Measurements from ENCODE around the gene MED15. TPM values are rescaled to one million over a fixed set of nuclear protein-coding genes. Genes with fewer than 3 reads are reported as not detected.
"Not testable (repeated sequence)": the region's sequence is repeated elsewhere in the genome, so short reads cannot be mapped to it uniquely, and the experiment has no call there.

The MED15 gene
- polyA plus RNA-seq, 1 experiment: 17.3 TPM

- CTCF ChIA-PET: no interaction called here
- no peak overlapping the region for H3K27ac ChIP-seq (ENCODE audit: low read depth, low read length)
Observed at GRCh38 chr22:20542055-20542454, 34.6 kb downstream of the MED15 start.

DNA sequence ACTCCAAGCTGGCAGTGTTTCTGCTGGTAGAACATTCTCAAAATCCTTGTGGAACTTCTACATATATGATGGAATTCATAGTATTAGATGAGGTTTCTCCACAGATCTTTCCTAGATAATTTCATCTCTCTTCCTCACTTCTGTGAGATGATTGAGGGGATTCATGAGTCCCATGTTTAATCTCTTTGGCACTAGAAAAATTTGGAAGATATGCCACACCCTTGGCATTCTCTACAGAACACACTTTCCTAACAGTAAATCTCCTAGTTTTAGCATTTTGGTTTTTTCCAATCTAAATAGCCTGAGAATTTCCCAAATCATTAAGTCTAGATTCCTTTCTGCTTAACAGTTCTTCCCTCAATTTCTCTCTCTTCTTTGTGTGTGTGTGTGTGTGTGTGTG lies 35.3 kb downstream of the MED15 start:
- Histone ChIP-seq H3K9me3 (ENCODE audit: control insufficient read depth, insufficient read depth, low read length) (no peaks in the 10 kb centered on the region), H3K27ac (ENCODE audit: low read depth, low read length) (no peak overlapping the region), H3K27me3 (ENCODE audit: control insufficient read depth, insufficient read depth, low read length) (no peaks in the 10 kb centered on the region), H3K4me3 (ENCODE audit: low read depth, low read length) (no peak overlapping the region)
- DNase-seq (ENCODE audit: low read depth, low spot score): no peak
- ChIA-PET POLR2A (no interaction called here), CTCF (no interaction called here)
- TF ChIP-seq CTCF (IDR thresholded peaks at IDR 0.05; ENCODE audit: low read depth, low read length): no peak

More at GRCh38 chr22:20542055-20542454, 34.6 kb downstream of the MED15 start:
- Histone ChIP-seq H3K4me3 (ENCODE audit: low read depth, low read length) (no peak overlapping the region), H3K9me3 (ENCODE audit: control insufficient read depth, insufficient read depth, low read length) (no peaks in the 10 kb centered on the region), H3K27me3 (ENCODE audit: control insufficient read depth, insufficient read depth, low read length) (no peaks in the 10 kb centered on the region)
- POLR2A ChIA-PET: interaction anchor here (0.7 kb wide), 1 partner anchor 22 kb away, joined by 5 read pairs; no protein-coding TSS in a partner anchor
- DNase-seq (ENCODE audit: low read depth, low spot score): no peak
- TF ChIP-seq CTCF (IDR thresholded peaks at IDR 0.05; ENCODE audit: low read depth, low read length): no peak

- DNase-seq (ENCODE audit: low read depth, low spot score); H3K27ac ChIP-seq (ENCODE audit: low read depth, low read length); H3K9me3 ChIP-seq (ENCODE audit: control insufficient read depth, insufficient read depth, low read length); POLR2A ChIA-PET; H3K27me3 ChIP-seq (ENCODE audit: control insufficient read depth, insufficient read depth, low read length); CTCF ChIA-PET; H3K4me3 ChIP-seq (ENCODE audit: low read depth, low read length): not testable (repeated sequence)
Observed at GRCh38 chr22:20545318-20545634, 37.9 kb downstream of the MED15 start.

DNA sequence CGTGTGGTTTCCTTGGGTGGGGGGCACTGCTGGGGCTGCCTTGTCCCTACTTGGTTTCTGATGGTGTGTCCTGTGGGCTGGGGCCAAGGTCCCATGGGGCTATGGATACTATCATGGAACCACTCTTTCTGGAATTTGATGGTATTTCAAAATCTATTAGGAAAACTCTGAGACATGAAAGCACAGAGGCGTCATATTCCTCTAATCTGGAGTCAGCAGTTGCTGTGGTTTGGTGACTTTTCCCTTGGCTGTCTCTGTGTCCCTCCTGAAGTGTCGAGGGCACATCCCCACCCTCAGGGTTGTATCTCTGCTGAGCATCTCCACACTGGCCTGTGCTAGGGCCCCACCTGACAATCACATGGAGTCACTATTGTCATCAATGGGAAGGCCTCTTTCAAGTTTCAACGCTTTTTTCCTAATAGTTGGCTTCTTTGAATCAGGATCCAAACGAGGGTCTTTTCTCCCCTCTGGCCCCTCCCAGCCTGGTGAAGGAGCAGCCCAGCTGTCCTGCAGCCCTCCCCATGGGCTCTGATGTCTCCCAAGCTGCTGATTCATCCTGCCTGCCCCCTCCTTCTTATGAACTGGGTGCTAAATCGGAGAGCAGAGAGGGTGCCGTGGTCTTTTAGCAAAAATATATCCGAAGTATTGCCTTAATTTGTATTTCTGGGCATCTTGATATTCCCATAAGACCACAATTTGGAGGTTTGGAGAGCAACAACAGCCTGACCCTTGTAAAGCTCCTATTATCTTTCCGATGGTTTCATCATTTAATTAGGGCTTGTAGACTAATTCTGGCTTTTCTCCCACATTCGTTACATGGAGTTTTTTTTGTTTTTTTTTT lies 38.5 kb downstream of the MED15 start:
- no peak for TF ChIP-seq CTCF (IDR thresholded peaks at IDR 0.05; ENCODE audit: low read depth, low read length)
- no peak for DNase-seq (ENCODE audit: low read depth, low spot score)
- ChIA-PET POLR2A (interaction anchor here (0.7 kb wide), 1 partner anchor 11 kb away, joined by 4 read pairs; no protein-coding TSS in a partner anchor), CTCF (interaction anchor here (0.7 to 1.0 kb wide), 2 partner anchors 26 to 491 kb away, joined by 3 to 8 read pairs; no protein-coding TSS in a partner anchor)
- Histone ChIP-seq H3K27me3 (ENCODE audit: control insufficient read depth, insufficient read depth, low read length) (no peaks in the 10 kb centered on the region), H3K4me3 (ENCODE audit: low read depth, low read length) (no peak overlapping the region), H3K9me3 (ENCODE audit: control insufficient read depth, insufficient read depth, low read length) (no peaks in the 10 kb centered on the region), H3K27ac (ENCODE audit: low read depth, low read length) (no peak overlapping the region)

DNA sequence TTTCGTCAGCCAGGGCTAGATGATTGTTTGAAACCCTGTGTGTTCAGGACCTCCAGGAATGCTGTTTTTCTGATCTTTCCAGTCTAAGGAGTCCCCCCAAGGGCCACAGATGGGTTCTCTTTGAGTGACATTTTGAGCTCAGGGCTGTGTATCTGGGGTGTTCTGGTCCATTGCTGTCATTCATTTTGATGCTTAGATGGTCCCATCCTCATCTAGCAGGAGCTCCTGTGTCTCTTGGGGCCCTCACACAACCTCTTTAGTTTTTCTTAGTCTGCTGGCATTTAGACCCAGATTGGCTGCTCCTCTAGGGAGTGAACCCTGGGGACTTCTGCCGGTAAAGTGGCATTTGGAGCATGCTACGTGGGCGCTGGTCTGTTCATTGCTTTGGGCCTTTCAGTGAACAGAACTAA lies 39.1 kb downstream of the MED15 start:
- TF ChIP-seq CTCF (IDR thresholded peaks at IDR 0.05; ENCODE audit: low read depth, low read length): no peak
- ChIA-PET CTCF (interaction anchor here (0.7 to 1.4 kb wide), 3 partner anchors 17 to 490 kb away, joined by 3 to 8 read pairs (median 3); no protein-coding TSS in a partner anchor), POLR2A (interaction anchor here (0.7 kb wide), 1 partner anchor 12 kb away, joined by 4 read pairs; no protein-coding TSS in a partner anchor)
- Histone ChIP-seq H3K27ac (ENCODE audit: low read depth, low read length) (peak overlapping the region; percentile 24), H3K27me3 (ENCODE audit: control insufficient read depth, insufficient read depth, low read length) (no peaks in the 10 kb centered on the region), H3K9me3 (ENCODE audit: control insufficient read depth, insufficient read depth, low read length) (no peaks in the 10 kb centered on the region), H3K4me3 (ENCODE audit: low read depth, low read length) (no peak overlapping the region)
- DNase-seq (ENCODE audit: low read depth, low spot score): no peak
